Tibial nerve (tissue), 4 donors: Measurements from ENCODE around the gene TBC1D4.
"Not testable (repeated sequence)": the region's sequence is repeated elsewhere in the genome, so short reads cannot be mapped to it uniquely, and the experiment has no call there.

Experiments used
- EP300 ChIP-seq, 2 donors: sonication (generic); formaldehyde crosslinking; IDR thresholded peaks; one replicate each; pipeline ENCODE4 v1.6.1; 2017; ENCODE audit warnings: antibody characterized with exemption in 2 of 2, mild to moderate bottlenecking in 1 of 2
- POLR2A ChIP-seq, 2 donors: fragments of 450-650 bp; IDR thresholded peaks; one replicate each; pipeline ENCODE4 v1.6.1; 2017; ENCODE audit warnings: antibody characterized with exemption in 2 of 2, mild to moderate bottlenecking in 2 of 2, moderate library complexity in 2 of 2
- TF ChIP-seq, protein P1 (sequence below), 5 experiments: fragments of 200-600 bp in 3 of 5; fragments of 450-650 bp in 2 of 5; sonication (generic) in 3 of 5; IDR thresholded peaks; one replicate each; pipeline ENCODE4 v1.5.1; 2016 to 2019; ENCODE audit warnings: antibody characterized with exemption in 5 of 5, mild to moderate bottlenecking in 3 of 5, moderate library complexity in 2 of 5

DNA sequence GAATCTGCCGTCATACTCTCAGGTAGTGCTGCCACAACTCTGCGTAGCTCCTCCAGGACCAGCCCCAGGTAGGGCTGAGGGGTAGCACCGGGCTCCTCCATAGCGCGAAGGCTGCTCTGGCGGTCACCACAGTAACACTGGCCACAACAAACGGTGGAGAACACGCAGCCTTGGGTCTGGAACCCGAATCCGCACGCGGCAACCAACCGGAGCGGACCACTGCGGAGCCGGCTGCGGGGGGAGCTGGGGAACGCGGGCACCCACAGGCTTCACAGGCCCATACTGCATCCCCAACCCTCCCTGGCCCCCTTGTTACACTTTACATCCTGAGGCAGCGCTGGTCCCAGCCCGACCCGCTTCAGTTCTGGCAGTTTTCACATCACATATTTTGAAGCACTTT, 241.7 kb downstream of the TBC1D4 start:
- TF ChIP-seq, protein P1, sequence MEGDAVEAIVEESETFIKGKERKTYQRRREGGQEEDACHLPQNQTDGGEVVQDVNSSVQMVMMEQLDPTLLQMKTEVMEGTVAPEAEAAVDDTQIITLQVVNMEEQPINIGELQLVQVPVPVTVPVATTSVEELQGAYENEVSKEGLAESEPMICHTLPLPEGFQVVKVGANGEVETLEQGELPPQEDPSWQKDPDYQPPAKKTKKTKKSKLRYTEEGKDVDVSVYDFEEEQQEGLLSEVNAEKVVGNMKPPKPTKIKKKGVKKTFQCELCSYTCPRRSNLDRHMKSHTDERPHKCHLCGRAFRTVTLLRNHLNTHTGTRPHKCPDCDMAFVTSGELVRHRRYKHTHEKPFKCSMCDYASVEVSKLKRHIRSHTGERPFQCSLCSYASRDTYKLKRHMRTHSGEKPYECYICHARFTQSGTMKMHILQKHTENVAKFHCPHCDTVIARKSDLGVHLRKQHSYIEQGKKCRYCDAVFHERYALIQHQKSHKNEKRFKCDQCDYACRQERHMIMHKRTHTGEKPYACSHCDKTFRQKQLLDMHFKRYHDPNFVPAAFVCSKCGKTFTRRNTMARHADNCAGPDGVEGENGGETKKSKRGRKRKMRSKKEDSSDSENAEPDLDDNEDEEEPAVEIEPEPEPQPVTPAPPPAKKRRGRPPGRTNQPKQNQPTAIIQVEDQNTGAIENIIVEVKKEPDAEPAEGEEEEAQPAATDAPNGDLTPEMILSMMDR (IDR thresholded peaks at IDR 0.05): not testable (repeated sequence)
- not testable (repeated sequence) for TF ChIP-seq EP300, POLR2A (IDR thresholded peaks at IDR 0.05)
